HCT116 (cell line): Measurements from ENCODE around the gene GRIP1. TPM values are rescaled to one million over a fixed set of nuclear protein-coding genes. Genes with fewer than 3 reads are reported as not detected.

ENCODE experiments used
- ATAC-seq: fragments of 200-7000 bp; cut with Tn5 transposase; 2 replicates; pipeline ENCODE4 v1.9.1; 2020; ENCODE audit warnings: mild to moderate bottlenecking, moderate library complexity
- BruUV-seq: library from RNA; stranded (reverse); fragments of 400-500 nt; replicated peaks from 2 replicates; lab custom pipeline; 2021; lab: Mats Ljungman, UMichigan
- CTCF ChIA-PET: fragments of 300-600 bp; sonication (Branson Sonifier 250); formaldehyde crosslinking; loops from one replicate; lab custom pipeline; 2021; ENCODE audit warnings: antibody characterized with exemption; lab: Charles Lee
- POLR2A ChIA-PET: fragments of 300-600, 350-600 bp; sonication (Branson Sonifier 250); formaldehyde crosslinking; loops from one replicate; lab custom pipeline; 2021; ENCODE audit warnings: antibody characterized with exemption; lab: Charles Lee
- RAD21 ChIA-PET, 2 experiments: fragments of 300-600 bp; sonication (Branson Sonifier 250); formaldehyde crosslinking; loops; one replicate each; lab custom pipeline; 2023; ENCODE audit warnings: low total read pairs in 2 of 2; ENCODE audit not compliant: uncharacterized antibody in 2 of 2, unreplicated experiment in 2 of 2, low non-redundant PET in 1 of 2; lab: Charles Lee
- DNase-seq: peaks from one replicate; pipeline ENCODE4 v3.0.0-alpha.2; 2010; ENCODE audit warnings: low read depth, low spot score
- H2AFZ ChIP-seq: fragments of 200-600 bp; shearing (Covaris generic), sonication (generic); 2 replicates; pipeline ENCODE4 v1.6.1; 2017; ENCODE audit warnings: low read depth, mixed run types, mixed read lengths, antibody characterized with exemption, low read length; ENCODE audit not compliant: poor library complexity, severe bottlenecking
- H3K27ac ChIP-seq: 2 replicates; pipeline ENCODE4 v1.5.1; 2012; ENCODE audit warnings: low read depth, low read length
- H3K27me3 ChIP-seq: fragments of 200-600 bp; sonication (generic); 2 replicates; pipeline ENCODE4 v1.6.1; 2016; ENCODE audit warnings: mixed run types, low read length, mixed read lengths; ENCODE audit not compliant: insufficient read depth
- H3K36me3 ChIP-seq, 2 experiments: fragments of 200-500 bp in 1 of 2; fragments of 200-600 bp in 1 of 2; sonication (Bioruptor generic) in 1 of 2; sonication (generic) in 1 of 2; 2 replicates each; pipeline versions ENCODE4 v1.5.1 to v1.6.1; 2014 to 2016; ENCODE audit warnings: low read length in 2 of 2, inconsistent platforms in 1 of 2, mixed read lengths in 1 of 2, mixed run types in 1 of 2; ENCODE audit not compliant: insufficient read depth in 2 of 2, control insufficient read depth in 1 of 2
- H3K4me1 ChIP-seq, 2 experiments: fragments of 200-600 bp in 1 of 2; sonication (generic) in 1 of 2; 2 replicates each; pipeline versions ENCODE4 v1.5.1 to v1.6.1; 2012 to 2017; ENCODE audit warnings: low read length in 2 of 2, inconsistent platforms in 1 of 2, mild to moderate bottlenecking in 1 of 2, mixed read lengths in 1 of 2, mixed run types in 1 of 2, moderate library complexity in 1 of 2; ENCODE audit not compliant: insufficient read depth in 2 of 2, control insufficient read depth in 1 of 2
- H3K4me2 ChIP-seq: fragments of 200-600 bp; sonication (generic); 2 replicates; pipeline ENCODE4 v1.6.1; 2017; ENCODE audit warnings: mixed run types, low read length, mixed read lengths
- H3K4me3 ChIP-seq, 2 experiments: fragments of 200-600 bp in 1 of 2; sonication (generic) in 1 of 2; replicated peaks in 1 of 2; 2 replicates each; pipeline ENCODE4 v1.5.1; 2011 to 2016; ENCODE audit warnings: low read length in 2 of 2, control low read depth in 1 of 2, low read depth in 1 of 2, mild to moderate bottlenecking in 1 of 2, mixed read lengths in 1 of 2, mixed run types in 1 of 2
- H3K79me2 ChIP-seq: fragments of 200-600 bp; sonication (generic); 2 replicates; pipeline ENCODE4 v1.6.1; 2017; ENCODE audit warnings: mild to moderate bottlenecking, mixed run types, low read length, moderate library complexity, mixed read lengths; ENCODE audit not compliant: insufficient read depth
- H3K9ac ChIP-seq: fragments of 200-600 bp; sonication (generic); 2 replicates; pipeline ENCODE4 v1.6.1; 2016; ENCODE audit warnings: low read length, mixed read lengths
- H3K9me2 ChIP-seq: fragments of 200-600 bp; sonication (generic), shearing (Covaris generic); 2 replicates; pipeline ENCODE4 v1.6.1; 2017; ENCODE audit warnings: mixed run types, mild to moderate bottlenecking, moderate library complexity; ENCODE audit not compliant: insufficient read depth
- H3K9me3 ChIP-seq, 2 experiments: fragments of 200-500 bp in 1 of 2; fragments of 200-600 bp in 1 of 2; sonication (Bioruptor generic) in 1 of 2; sonication (generic) in 1 of 2; 2 replicates each; pipeline ENCODE4 v1.6.1; 2014 to 2017; ENCODE audit warnings: low read length in 2 of 2, mixed read lengths in 2 of 2, inconsistent platforms in 1 of 2, low read depth in 1 of 2, mild to moderate bottlenecking in 1 of 2, mixed run types in 1 of 2, moderate library complexity in 1 of 2; ENCODE audit not compliant: control insufficient read depth in 1 of 2, insufficient read depth in 1 of 2
- H4K20me1 ChIP-seq: fragments of 200-600 bp; sonication (generic), shearing (Covaris generic); 2 replicates; pipeline ENCODE4 v1.6.1; 2017; ENCODE audit warnings: mixed run types, mild to moderate bottlenecking, moderate library complexity; ENCODE audit not compliant: insufficient read depth
- CEBPB ChIP-seq: IDR thresholded peaks from 2 replicates; pipeline ENCODE4 v1.6.1; 2012; ENCODE audit warnings: low read depth
- EGR1 ChIP-seq: IDR thresholded peaks from 2 replicates; pipeline ENCODE4 v1.6.1; 2012; ENCODE audit warnings: low read depth
- POLR2A ChIP-seq: IDR thresholded peaks from 2 replicates; pipeline ENCODE4 v1.7.0; 2011; ENCODE audit warnings: borderline replicate concordance; ENCODE audit not compliant: insufficient read depth, insufficient read length; ENCODE audit errors: extremely low read depth
- SIN3A ChIP-seq: IDR thresholded peaks from 2 replicates; pipeline ENCODE4 v1.6.1; 2012; ENCODE audit warnings: low read depth
- SP1 ChIP-seq: IDR thresholded peaks from 2 replicates; pipeline ENCODE4 v1.6.1; 2012; ENCODE audit warnings: low read depth
- SRF ChIP-seq: IDR thresholded peaks from 2 replicates; pipeline ENCODE4 v1.6.1; 2012; ENCODE audit warnings: low read depth
- YY1 ChIP-seq: IDR thresholded peaks from 2 replicates; pipeline ENCODE4 v1.6.1; 2011; ENCODE audit warnings: low read length, low read depth, moderate library complexity, mild to moderate bottlenecking; ENCODE audit not compliant: insufficient replicate concordance; ENCODE audit errors: extremely low read depth
- ZFX ChIP-seq: fragments of 450-650 bp; IDR thresholded peaks from 2 replicates; pipeline ENCODE4 v1.6.1; 2017
- ZNF274 ChIP-seq: fragments of 200-500 bp; sonication (Bioruptor generic); IDR thresholded peaks from 2 replicates; pipeline ENCODE4 v1.6.1; 2014; ENCODE audit warnings: mild to moderate bottlenecking, low read depth, low read length, inconsistent platforms
- intact Hi-C: fragments of 100-400 bp; cut with micrococcal nuclease; formaldehyde crosslinking; loops from 2 replicates; pipeline ENCODE4 v1.10.0; 2022
- total RNA-seq: library from RNA; stranded (reverse); gene quantifications from one replicate; pipeline ENCODE4 v1.2.1, GENCODE V29; 2021; ENCODE audit not compliant: unreplicated experiment
- TF ChIP-seq, protein P1 (sequence below): IDR thresholded peaks from 2 replicates; pipeline ENCODE4 v1.6.1; 2011; ENCODE audit warnings: mild to moderate bottlenecking, low read length, moderate library complexity; ENCODE audit not compliant: insufficient replicate concordance; ENCODE audit errors: extremely low read depth
- TF ChIP-seq, protein P2 (sequence below): IDR thresholded peaks from 2 replicates; pipeline ENCODE4 v1.6.1; 2012

Gene GRIP1
- total RNA-seq, 1 experiment from 2014 or later = not detected

DNA sequence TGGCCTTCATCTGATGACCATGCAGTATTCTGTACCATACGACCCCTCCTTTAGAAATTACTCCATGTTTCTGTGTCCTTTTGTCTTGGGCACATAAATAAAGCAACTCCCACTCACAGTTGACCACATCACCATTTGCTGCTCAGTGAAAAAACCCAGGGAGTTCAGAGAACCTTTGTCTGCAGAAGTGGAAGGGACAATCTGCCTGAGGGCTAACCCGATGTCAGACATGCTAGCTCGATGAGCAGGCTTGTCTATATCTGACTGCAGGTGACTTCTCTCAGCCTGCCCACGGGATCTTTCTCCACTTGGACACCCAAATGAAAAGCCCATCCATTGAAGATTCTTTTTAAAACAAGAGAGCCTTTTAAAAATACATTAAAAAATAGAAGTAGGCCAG, 45.7 kb upstream of the GRIP1 start:
- no peaks in the 10 kb centered on the region for H3K9me2 ChIP-seq
- H4K20me1 ChIP-seq = no peaks in the 10 kb centered on the region
- no peak overlapping the region for H3K9ac ChIP-seq
- H2AFZ ChIP-seq = no peak overlapping the region
- H3K4me3 ChIP-seq = no peak overlapping the region
- BruUV-seq = no TSS peak
- TF ChIP-seq ZNF274 (no peak), SRF (no peak), YY1 (no peak), SP1 (no peak), CEBPB (no peak), EGR1 (no peak), POLR2A (no peak), SIN3A (no peak)
- TF ChIP-seq, protein P1, sequence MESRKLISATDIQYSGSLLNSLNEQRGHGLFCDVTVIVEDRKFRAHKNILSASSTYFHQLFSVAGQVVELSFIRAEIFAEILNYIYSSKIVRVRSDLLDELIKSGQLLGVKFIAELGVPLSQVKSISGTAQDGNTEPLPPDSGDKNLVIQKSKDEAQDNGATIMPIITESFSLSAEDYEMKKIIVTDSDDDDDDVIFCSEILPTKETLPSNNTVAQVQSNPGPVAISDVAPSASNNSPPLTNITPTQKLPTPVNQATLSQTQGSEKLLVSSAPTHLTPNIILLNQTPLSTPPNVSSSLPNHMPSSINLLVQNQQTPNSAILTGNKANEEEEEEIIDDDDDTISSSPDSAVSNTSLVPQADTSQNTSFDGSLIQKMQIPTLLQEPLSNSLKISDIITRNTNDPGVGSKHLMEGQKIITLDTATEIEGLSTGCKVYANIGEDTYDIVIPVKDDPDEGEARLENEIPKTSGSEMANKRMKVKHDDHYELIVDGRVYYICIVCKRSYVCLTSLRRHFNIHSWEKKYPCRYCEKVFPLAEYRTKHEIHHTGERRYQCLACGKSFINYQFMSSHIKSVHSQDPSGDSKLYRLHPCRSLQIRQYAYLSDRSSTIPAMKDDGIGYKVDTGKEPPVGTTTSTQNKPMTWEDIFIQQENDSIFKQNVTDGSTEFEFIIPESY = no peak
- TF ChIP-seq, all 23 proteins: peak for 0
- intact Hi-C loops = no loop called here
- no peaks in the 10 kb centered on the region for H3K36me3 ChIP-seq
- no peaks in the 10 kb centered on the region for H3K79me2 ChIP-seq
- H3K9me3 ChIP-seq = no peaks in the 10 kb centered on the region
- RAD21 ChIA-PET = no interaction called here
- CTCF ChIA-PET = no interaction called here
- no peak for DNase-seq
- no peak for ATAC-seq
- H3K27me3 ChIP-seq = peaks cover 52% of the 10 kb centered on the region
- H3K27ac ChIP-seq = no peak overlapping the region
- POLR2A ChIA-PET = no interaction called here
- no peaks in the 10 kb centered on the region for H3K4me1 ChIP-seq
- no peak overlapping the region for H3K4me2 ChIP-seq

DNA sequence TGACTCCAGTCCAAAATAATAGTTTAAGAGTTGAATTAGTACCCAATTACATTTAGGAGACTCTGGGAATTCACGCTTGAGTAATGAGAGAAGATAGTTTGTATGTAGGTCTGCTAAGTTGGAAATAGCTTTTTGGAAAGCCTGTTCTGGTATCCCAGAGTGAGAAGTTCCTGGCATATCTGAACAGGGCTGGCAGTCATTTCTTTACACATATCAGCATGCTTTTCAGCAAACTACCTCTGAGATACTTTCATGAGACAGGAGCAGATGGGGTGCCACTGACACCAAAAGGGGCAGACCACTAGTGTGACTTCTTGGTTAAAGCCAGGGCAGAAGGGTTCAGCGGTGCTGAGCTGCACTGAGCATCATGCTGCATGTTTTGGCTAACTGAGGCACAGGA, 45.1 kb upstream of the GRIP1 start:
- Histone ChIP-seq H3K9me2 (no peaks in the 10 kb centered on the region), H3K27ac (no peak overlapping the region), H3K9me3 (no peaks in the 10 kb centered on the region), H3K36me3 (no peaks in the 10 kb centered on the region), H3K4me1 (no peaks in the 10 kb centered on the region), H4K20me1 (no peaks in the 10 kb centered on the region), H3K9ac (no peak overlapping the region), H2AFZ (no peak overlapping the region), H3K27me3 (peaks cover 52% of the 10 kb centered on the region), H3K79me2 (no peaks in the 10 kb centered on the region), H3K4me3 (no peak overlapping the region), H3K4me2 (no peak overlapping the region)
- no peak for ATAC-seq
- ChIA-PET RAD21 (no interaction called here), CTCF (no interaction called here), POLR2A (no interaction called here)
- no TSS peak for BruUV-seq
- intact Hi-C loops = no loop called here
- DNase-seq = no peak
- no peak for TF ChIP-seq ZFX
- TF ChIP-seq, protein P2, sequence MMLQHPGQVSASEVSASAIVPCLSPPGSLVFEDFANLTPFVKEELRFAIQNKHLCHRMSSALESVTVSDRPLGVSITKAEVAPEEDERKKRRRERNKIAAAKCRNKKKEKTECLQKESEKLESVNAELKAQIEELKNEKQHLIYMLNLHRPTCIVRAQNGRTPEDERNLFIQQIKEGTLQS = no peak
